ENCODE measurements around the gene SEC16A.

SEC16A gene

DNA sequence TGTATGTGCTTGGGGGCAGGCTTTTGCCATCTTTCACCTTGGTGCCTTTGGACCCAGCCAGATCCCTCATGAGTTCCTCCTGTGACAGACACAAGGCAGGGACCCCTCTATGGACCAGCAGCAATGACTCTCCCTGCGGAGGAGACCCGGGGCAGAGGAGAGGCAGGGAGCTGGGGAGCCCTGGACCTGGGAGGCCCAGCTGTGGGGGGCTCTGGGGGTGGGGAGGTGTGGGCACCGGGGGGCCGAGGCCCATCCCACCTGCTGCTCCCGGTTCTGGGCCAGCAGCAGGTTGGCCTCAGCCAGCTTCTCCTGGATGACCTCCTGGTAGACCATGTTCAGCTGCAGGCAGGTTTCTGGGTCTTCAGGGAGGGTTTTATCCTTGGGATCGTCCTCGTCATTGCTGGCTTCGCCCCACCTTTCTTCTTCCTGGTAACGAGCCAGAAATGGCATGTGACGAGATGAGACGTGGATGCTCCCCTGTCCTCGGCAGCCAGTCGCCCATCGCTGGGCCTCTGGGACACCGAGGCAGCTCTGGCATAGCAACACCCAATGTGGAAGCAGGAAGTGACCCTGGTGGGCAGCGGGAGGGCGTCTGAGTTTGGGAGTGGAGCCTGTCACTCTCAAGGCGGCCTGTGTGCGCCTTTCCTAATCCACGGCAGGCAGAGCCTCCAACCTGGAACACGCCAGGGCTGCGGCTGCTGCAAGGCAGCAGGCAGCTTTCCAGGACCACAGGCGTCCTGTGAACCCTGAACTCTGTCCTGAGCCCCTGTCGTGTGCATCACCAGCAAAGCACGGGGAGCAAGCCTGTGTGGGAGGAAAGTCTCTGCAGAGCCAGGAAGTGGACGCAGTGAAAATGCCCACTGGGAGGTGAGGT is 87.3 kb downstream of the SEC16A start:
- POLR2A ChIA-PET = interaction anchor here (0.9 kb wide), 1 partner anchor 13 kb away, joined by 3 read pairs; no protein-coding TSS in a partner anchor
- CTCF ChIA-PET = interaction anchor here (1.1 to 9.7 kb wide), 5 partner anchors 13 to 83 kb away, joined by 3 to 142 read pairs (median 5); partner anchors contain the start of gene DNLZ
- no peak overlapping the region for H3K4me3 ChIP-seq (ENCODE audit: low read depth, low read length)
- no peak for DNase-seq (ENCODE audit: low read depth, low spot score)
- TF ChIP-seq, protein P1, sequence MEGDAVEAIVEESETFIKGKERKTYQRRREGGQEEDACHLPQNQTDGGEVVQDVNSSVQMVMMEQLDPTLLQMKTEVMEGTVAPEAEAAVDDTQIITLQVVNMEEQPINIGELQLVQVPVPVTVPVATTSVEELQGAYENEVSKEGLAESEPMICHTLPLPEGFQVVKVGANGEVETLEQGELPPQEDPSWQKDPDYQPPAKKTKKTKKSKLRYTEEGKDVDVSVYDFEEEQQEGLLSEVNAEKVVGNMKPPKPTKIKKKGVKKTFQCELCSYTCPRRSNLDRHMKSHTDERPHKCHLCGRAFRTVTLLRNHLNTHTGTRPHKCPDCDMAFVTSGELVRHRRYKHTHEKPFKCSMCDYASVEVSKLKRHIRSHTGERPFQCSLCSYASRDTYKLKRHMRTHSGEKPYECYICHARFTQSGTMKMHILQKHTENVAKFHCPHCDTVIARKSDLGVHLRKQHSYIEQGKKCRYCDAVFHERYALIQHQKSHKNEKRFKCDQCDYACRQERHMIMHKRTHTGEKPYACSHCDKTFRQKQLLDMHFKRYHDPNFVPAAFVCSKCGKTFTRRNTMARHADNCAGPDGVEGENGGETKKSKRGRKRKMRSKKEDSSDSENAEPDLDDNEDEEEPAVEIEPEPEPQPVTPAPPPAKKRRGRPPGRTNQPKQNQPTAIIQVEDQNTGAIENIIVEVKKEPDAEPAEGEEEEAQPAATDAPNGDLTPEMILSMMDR (IDR thresholded peaks at IDR 0.05; ENCODE audit: insufficient read depth, low read length, missing control alignments) = no peak

DNA sequence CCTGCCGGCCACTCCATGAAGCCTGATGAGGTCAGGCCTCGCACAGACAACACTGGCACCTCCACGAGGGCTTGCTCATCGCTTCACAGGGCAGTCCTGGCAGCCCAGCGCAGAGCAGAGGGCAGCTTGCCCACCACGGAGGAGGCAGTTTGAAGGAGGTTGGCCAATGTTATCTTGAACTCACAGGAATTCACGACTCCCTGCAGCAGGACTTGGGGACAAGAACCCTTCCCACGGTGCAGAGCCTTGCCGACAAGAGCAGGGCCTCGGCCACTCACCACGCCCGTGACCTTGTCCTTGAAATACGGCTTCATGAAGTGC is 87.9 kb downstream of the SEC16A start:
- no peak overlapping the region for H3K4me3 ChIP-seq (ENCODE audit: low read depth, low read length)
- ChIA-PET CTCF (interaction anchor here (1.3 kb wide), 1 partner anchor 71 kb away, joined by 5 read pairs; no protein-coding TSS in a partner anchor), POLR2A (no interaction called here)
- TF ChIP-seq, protein P1 (IDR thresholded peaks at IDR 0.05; ENCODE audit: insufficient read depth, low read length, missing control alignments) = no peak
- no peak for DNase-seq (ENCODE audit: low read depth, low spot score)

DNA sequence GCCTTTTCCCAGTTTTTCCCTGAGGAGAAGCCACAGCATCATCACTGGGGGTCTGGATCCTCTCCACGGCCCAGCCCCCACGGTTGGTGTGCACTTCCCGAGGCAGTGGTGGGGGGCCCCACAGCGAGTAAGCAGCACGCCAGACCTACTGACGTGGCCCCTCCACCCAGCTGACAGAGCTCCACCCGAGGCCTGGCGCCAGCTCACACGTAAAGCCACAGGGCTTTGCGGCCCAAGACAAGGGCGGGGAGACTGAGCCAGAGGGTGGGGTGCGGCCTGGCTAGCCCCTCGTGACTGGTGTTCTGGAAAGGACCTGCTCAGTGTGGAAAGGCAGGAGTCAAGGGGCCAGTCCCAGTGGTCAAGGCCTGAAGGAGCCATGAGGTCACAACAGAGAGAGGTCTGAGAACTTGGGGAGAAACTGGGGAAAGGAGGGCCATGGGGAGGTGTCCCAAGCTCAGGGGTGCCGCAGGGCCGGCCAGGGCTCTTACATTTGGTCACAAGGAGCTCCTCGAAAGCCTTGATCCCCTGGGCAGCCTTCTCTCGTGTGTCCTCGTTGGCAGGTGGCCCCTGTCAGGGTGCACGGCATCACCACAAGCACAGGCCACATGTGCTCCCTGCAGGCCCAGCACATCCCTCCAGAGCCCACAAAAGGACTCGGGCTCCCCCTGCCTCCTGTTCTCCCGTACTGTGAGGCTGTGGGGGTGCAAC is 88.4 kb downstream of the SEC16A start:
- POLR2A ChIA-PET = no interaction called here
- H3K4me3 ChIP-seq (ENCODE audit: low read depth, low read length) = no peak overlapping the region
- CTCF ChIA-PET = interaction anchor here (1.3 to 1.5 kb wide), 2 partner anchors 71 to 82 kb away, joined by 5 read pairs; no protein-coding TSS in a partner anchor
- DNase-seq (ENCODE audit: low read depth, low spot score) = no peak
- TF ChIP-seq, protein P1 (IDR thresholded peaks at IDR 0.05; ENCODE audit: insufficient read depth, low read length, missing control alignments) = no peak

DNA sequence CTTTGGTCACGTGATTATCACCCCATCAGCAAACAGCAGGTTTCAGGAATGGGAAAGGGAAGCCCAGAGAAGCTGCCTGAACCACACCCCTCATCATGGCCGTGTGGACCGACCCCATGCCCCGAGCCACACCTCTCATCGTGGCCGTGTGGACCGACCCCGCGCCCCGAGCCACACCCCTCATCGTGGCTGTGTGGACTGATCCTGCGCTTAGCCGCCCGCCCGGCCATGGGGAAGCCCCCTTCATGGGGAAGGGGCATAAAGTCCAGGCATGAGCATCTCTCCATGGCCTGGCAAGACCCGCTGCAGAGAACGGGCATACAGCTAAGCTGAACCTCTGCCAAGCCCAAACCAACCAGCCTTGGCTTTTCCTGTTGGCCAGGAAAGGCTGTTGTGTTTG is 89.3 kb downstream of the SEC16A start:
- POLR2A ChIA-PET = no interaction called here
- TF ChIP-seq, protein P1 (IDR thresholded peaks at IDR 0.05; ENCODE audit: insufficient read depth, low read length, missing control alignments) = no peak
- CTCF ChIA-PET = interaction anchor here (1.5 to 3.2 kb wide), 4 partner anchors 8 to 81 kb away, joined by 5 to 26 read pairs (median 6); partner anchors contain the start of genes DNLZ and SNAPC4
- DNase-seq (ENCODE audit: low read depth, low spot score) = no peak
- H3K4me3 ChIP-seq (ENCODE audit: low read depth, low read length) = no peak overlapping the region

DNA sequence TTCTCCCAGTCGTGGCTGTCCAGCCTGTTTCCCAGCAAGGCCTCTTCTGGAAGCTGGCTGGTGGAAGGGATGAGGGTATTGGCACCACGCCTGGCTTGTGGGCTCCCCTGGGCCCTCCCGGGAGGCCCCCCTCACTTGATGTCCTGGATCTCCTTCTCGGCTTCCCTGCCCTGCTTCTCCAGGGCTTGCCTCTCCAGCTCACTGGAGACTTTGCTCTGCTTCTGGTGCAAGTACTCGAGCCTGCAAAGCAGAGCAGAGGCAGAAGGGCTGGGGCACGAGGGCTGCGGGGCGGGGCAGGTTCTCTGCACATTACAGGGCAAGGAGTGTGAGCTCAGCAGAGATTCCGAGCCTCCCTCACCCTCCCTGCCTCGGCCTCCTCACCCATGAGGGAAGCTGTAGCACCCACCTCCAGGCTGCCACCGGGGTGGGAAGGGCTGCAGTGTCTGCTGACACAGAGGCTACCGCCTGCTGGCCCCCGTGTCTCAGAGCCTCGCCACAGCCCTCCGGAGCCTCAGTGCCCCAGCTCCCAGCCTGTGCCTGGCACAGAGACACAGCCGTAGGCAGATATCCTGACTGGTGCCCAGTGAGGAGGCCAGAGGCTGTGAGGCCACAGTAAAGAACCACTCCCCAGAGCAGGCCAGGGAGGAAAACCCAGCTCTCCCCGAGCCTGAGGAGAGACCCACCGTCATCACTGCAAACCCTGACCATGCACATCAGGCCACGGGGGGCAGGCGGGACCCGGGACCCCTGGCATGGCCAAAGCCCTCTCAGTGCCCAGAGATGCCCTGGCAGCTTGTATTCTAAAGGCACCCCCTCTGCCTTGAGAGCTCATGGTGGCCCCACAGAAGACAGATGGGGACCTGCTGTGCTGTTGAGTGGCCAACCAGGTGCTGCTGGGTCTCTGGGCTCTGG is 90.0 kb downstream of the SEC16A start:
- ChIA-PET CTCF (interaction anchor here (1.1 to 3.7 kb wide), 5 partner anchors 8 to 80 kb away, joined by 3 to 26 read pairs (median 8); partner anchors contain the start of genes DNLZ and SNAPC4), POLR2A (interaction anchor here (0.6 kb wide), 1 partner anchor 60 kb away, joined by 3 read pairs; no protein-coding TSS in a partner anchor)
- DNase-seq (ENCODE audit: low read depth, low spot score) = no peak
- TF ChIP-seq, protein P1 (IDR thresholded peaks at IDR 0.05; ENCODE audit: insufficient read depth, low read length, missing control alignments) = no peak
- no peak overlapping the region for H3K4me3 ChIP-seq (ENCODE audit: low read depth, low read length)
